Smooth muscle cell (in vitro differentiated cells): ENCODE data around the gene TBC1D5. TPM values are rescaled to one million over a fixed set of nuclear protein-coding genes. Genes with fewer than 3 reads are reported as not detected.

Source experiments
- DNase-seq: peaks from one replicate; lab custom pipeline; 2025; ENCODE audit not compliant: unreplicated experiment; lab: John Stamatoyannopoulos, UW
- H2AFZ ChIP-seq: fragments of 200-600 bp; sonication (generic); 2 replicates; pipeline ENCODE4 v1.6.0; 2016; ENCODE audit warnings: antibody characterized with exemption, low read depth, mild to moderate bottlenecking
- H3F3A ChIP-seq: fragments of 200-600 bp; sonication (generic); 2 replicates; pipeline ENCODE4 v1.6.0; 2017; ENCODE audit warnings: antibody characterized with exemption, low read depth
- H3K27ac ChIP-seq: fragments of 200-600 bp; sonication (generic); 2 replicates; pipeline ENCODE4 v1.5.1; 2016; ENCODE audit warnings: low read depth, mild to moderate bottlenecking
- H3K27me3 ChIP-seq: fragments of 200-600 bp; sonication (generic); 2 replicates; pipeline ENCODE4 v1.6.1; 2016; ENCODE audit warnings: low read depth, mild to moderate bottlenecking
- H3K36me3 ChIP-seq: fragments of 200-600 bp; sonication (generic); 2 replicates; pipeline ENCODE4 v1.5.1; 2016; ENCODE audit warnings: low read depth
- H3K4me1 ChIP-seq: fragments of 200-600 bp; sonication (generic); 2 replicates; pipeline ENCODE4 v1.5.1; 2016; ENCODE audit warnings: low read depth
- H3K4me2 ChIP-seq: fragments of 200-600 bp; sonication (generic); 2 replicates; pipeline ENCODE4 v1.6.0; 2016; ENCODE audit warnings: mild to moderate bottlenecking
- H3K4me3 ChIP-seq: fragments of 200-600 bp; sonication (generic); 2 replicates; pipeline ENCODE4 v1.5.1; 2016; ENCODE audit warnings: mild to moderate bottlenecking
- H3K79me2 ChIP-seq: fragments of 200-600 bp; sonication (generic); 2 replicates; pipeline ENCODE4 v1.6.0; 2016; ENCODE audit warnings: low read depth, mild to moderate bottlenecking
- H3K9ac ChIP-seq: fragments of 200-600 bp; sonication (generic); 2 replicates; pipeline ENCODE4 v1.6.0; 2016; ENCODE audit warnings: low read depth
- H3K9me3 ChIP-seq: fragments of 200-600 bp; sonication (generic); replicated peaks from 2 replicates; pipeline ENCODE4 v1.5.1; 2016; ENCODE audit warnings: low read depth
- H4K20me1 ChIP-seq: fragments of 200-600 bp; sonication (generic); 2 replicates; pipeline ENCODE4 v1.6.0; 2016; ENCODE audit warnings: low read depth
- CTCF ChIP-seq: fragments of 200-600 bp; sonication (generic); IDR thresholded peaks from 2 replicates; pipeline ENCODE4 v1.5.1; 2017; ENCODE audit warnings: borderline replicate concordance, mild to moderate bottlenecking, antibody characterized with exemption; ENCODE audit not compliant: insufficient read depth, poor library complexity, severe bottlenecking
- WGBS: methylation state at CpG from one replicate; pipeline ENCODE4 v1.1.7; 2016; ENCODE audit warnings: low lambda C conversion rate; 5-methylcytosine and 5-hydroxymethylcytosine counted together
- polyA plus RNA-seq: library from polyadenylated mRNA; unstranded; fragments of >200 nt; fragmentation: Nextera tagmentation; extraction: Ambion mirVana; gene quantifications from 2 replicates; pipeline ENCODE4 v1.2.1, GENCODE V29; 2016
- total RNA-seq: library from RNA; depleted of rRNA; stranded (reverse); fragments of >200 nt; gene quantifications from 2 replicates; pipeline ENCODE4 v1.2.3, GENCODE V29; 2014

The TBC1D5 gene
- total and polyA plus RNA-seq, 2 experiments from 2014 or later: 14.6 to 35.3 TPM

GRCh38 chr3:17313746-17314145, 428.7 kb downstream of the TBC1D5 start:
- H3K9ac ChIP-seq: no peak overlapping the region
- no peaks in the 10 kb centered on the region for H3K79me2 ChIP-seq
- no peak overlapping the region for H3K27ac ChIP-seq
- TF ChIP-seq CTCF: no peak
- no peak overlapping the region for H3K4me2 ChIP-seq
- no peaks in the 10 kb centered on the region for H3F3A ChIP-seq
- H3K9me3 ChIP-seq: no peaks in the 10 kb centered on the region
- H3K36me3 ChIP-seq: no peaks in the 10 kb centered on the region
- H2AFZ ChIP-seq: no peak overlapping the region
- H3K27me3 ChIP-seq: no peaks in the 10 kb centered on the region
- WGBS: 71% methylated on average over 3 of the region's 3 CpGs
- no peaks in the 10 kb centered on the region for H3K4me1 ChIP-seq
- H3K4me3 ChIP-seq: no peak overlapping the region
- no peak for DNase-seq
- H4K20me1 ChIP-seq: no peaks in the 10 kb centered on the region

GRCh38 chr3:17310983-17311382, 431.4 kb downstream of the TBC1D5 start:
- H3K27ac ChIP-seq: no peak overlapping the region
- H3K9ac ChIP-seq: no peak overlapping the region
- no peaks in the 10 kb centered on the region for H3K9me3 ChIP-seq
- no peak for TF ChIP-seq CTCF
- no peaks in the 10 kb centered on the region for H3K4me1 ChIP-seq
- H2AFZ ChIP-seq: no peak overlapping the region
- H3K4me3 ChIP-seq: no peak overlapping the region
- no peak for DNase-seq
- no peak overlapping the region for H3K4me2 ChIP-seq
- no peaks in the 10 kb centered on the region for H3F3A ChIP-seq
- H3K27me3 ChIP-seq: no peaks in the 10 kb centered on the region
- no peaks in the 10 kb centered on the region for H3K79me2 ChIP-seq
- no peaks in the 10 kb centered on the region for H3K36me3 ChIP-seq
- no peaks in the 10 kb centered on the region for H4K20me1 ChIP-seq

GRCh38 chr3:17307887-17308286, 434.5 kb downstream of the TBC1D5 start:
- Histone ChIP-seq H3K36me3 (no peaks in the 10 kb centered on the region), H3K79me2 (no peaks in the 10 kb centered on the region), H3K27ac (no peak overlapping the region), H3K9ac (no peak overlapping the region), H3K4me1 (no peaks in the 10 kb centered on the region), H4K20me1 (no peaks in the 10 kb centered on the region), H3K4me3 (no peak overlapping the region), H3F3A (no peaks in the 10 kb centered on the region), H3K4me2 (no peak overlapping the region), H3K9me3 (no peaks in the 10 kb centered on the region), H2AFZ (no peak overlapping the region), H3K27me3 (no peaks in the 10 kb centered on the region)
- no peak for DNase-seq
- TF ChIP-seq CTCF: no peak
- WGBS: 75% methylated on average over 5 of the region's 5 CpGs

- H3K27me3 ChIP-seq: no peaks in the 10 kb centered on the region
- H3K9ac ChIP-seq: no peak overlapping the region
- no peaks in the 10 kb centered on the region for H3K79me2 ChIP-seq
- no peak for TF ChIP-seq CTCF
- H3K9me3 ChIP-seq: no peaks in the 10 kb centered on the region
- H4K20me1 ChIP-seq: no peaks in the 10 kb centered on the region
- WGBS: 93% methylated on average over 1 of the region's 1 CpG
- no peak for DNase-seq
- H3F3A ChIP-seq: no peaks in the 10 kb centered on the region
- no peak overlapping the region for H2AFZ ChIP-seq
- no peak overlapping the region for H3K4me3 ChIP-seq
- H3K4me2 ChIP-seq: no peak overlapping the region
- no peak overlapping the region for H3K27ac ChIP-seq
- H3K4me1 ChIP-seq: no peaks in the 10 kb centered on the region
- H3K36me3 ChIP-seq: no peaks in the 10 kb centered on the region
These were observed 434.9 kb downstream of the TBC1D5 start for GRCh38 chr3:17307482-17307881.
